CD14-positive monocyte (primary cell): ENCODE data around the gene LPCAT1. TPM values are rescaled to one million over a fixed set of nuclear protein-coding genes. Genes with fewer than 3 reads are reported as not detected.
"Not testable (repeated sequence)": the region's sequence is repeated elsewhere in the genome, so short reads cannot be mapped to it uniquely, and the experiment has no call there.

ENCODE experiments used
- DNase-seq, 3 donors: peaks; one replicate each; pipeline ENCODE4 v3.0.0-alpha.2; 2011 to 2022
- H2AFZ ChIP-seq: 2 replicates; pipeline ENCODE4 v1.6.0; 2012; ENCODE audit warnings: mild to moderate bottlenecking, low read depth, low read length, inconsistent platforms; ENCODE audit not compliant: insufficient read depth, poor library complexity, severe bottlenecking
- H3K27ac ChIP-seq, 2 donors: 1 replicate in 1 of 2; 2 replicates in 1 of 2; pipeline ENCODE4 v1.5.1; 2012 to 2013; ENCODE audit warnings: low read length in 2 of 2, control low read depth in 1 of 2, inconsistent platforms in 1 of 2, low read depth in 1 of 2, mild to moderate bottlenecking in 1 of 2
- H3K27me3 ChIP-seq, 2 donors: one replicate each; pipeline versions ENCODE4 v1.6.0 to v1.6.1; 2011 to 2013; ENCODE audit warnings: low read length in 2 of 2; ENCODE audit not compliant: control insufficient read depth in 2 of 2, insufficient read depth in 2 of 2
- H3K36me3 ChIP-seq, 2 donors: replicated peaks in 1 of 2; 1 replicate in 1 of 2; 2 replicates in 1 of 2; pipeline versions ENCODE4 v1.5.1 to v1.6.1; 2012 to 2013; ENCODE audit warnings: low read length in 2 of 2, control low read depth in 1 of 2, inconsistent platforms in 1 of 2, mild to moderate bottlenecking in 1 of 2; ENCODE audit not compliant: insufficient read depth in 2 of 2, control insufficient read depth in 1 of 2
- H3K4me1 ChIP-seq, 2 donors: 1 replicate in 1 of 2; 2 replicates in 1 of 2; pipeline versions ENCODE4 v1.5.1 to v1.6.1; 2012 to 2013; ENCODE audit warnings: low read length in 2 of 2, control low read depth in 1 of 2, inconsistent platforms in 1 of 2, mild to moderate bottlenecking in 1 of 2, moderate library complexity in 1 of 2; ENCODE audit not compliant: insufficient read depth in 2 of 2, control insufficient read depth in 1 of 2
- H3K4me2 ChIP-seq: replicated peaks from 2 replicates; pipeline ENCODE3; 2012; ENCODE audit warnings: low read length, moderate library complexity, mild to moderate bottlenecking; ENCODE audit not compliant: poor library complexity, severe bottlenecking; ENCODE audit errors: extremely low read depth
- H3K4me3 ChIP-seq, 3 experiments: fragments of 200-600 bp in 1 of 3; sonication (generic) in 1 of 3; replicated peaks in 1 of 3; 1 replicate in 2 of 3; 2 replicates in 1 of 3; pipeline ENCODE4 v1.5.1; 2011 to 2013; ENCODE audit warnings: low read length in 3 of 3, mild to moderate bottlenecking in 3 of 3, control low read depth in 2 of 3, low read depth in 2 of 3, inconsistent platforms in 1 of 3, moderate library complexity in 1 of 3
- H3K79me2 ChIP-seq: 2 replicates; pipeline ENCODE4 v1.6.0; 2012; ENCODE audit warnings: mild to moderate bottlenecking, control low read depth, inconsistent platforms, low read length, moderate library complexity; ENCODE audit not compliant: insufficient read depth
- H3K9ac ChIP-seq: 2 replicates; pipeline ENCODE4 v1.6.0; 2017; ENCODE audit warnings: low read length, mild to moderate bottlenecking; ENCODE audit not compliant: insufficient read depth, poor library complexity, severe bottlenecking
- H3K9me3 ChIP-seq, 2 donors: replicated peaks in 1 of 2; 1 replicate in 1 of 2; 2 replicates in 1 of 2; pipeline versions ENCODE4 v1.5.1 to v1.6.1; 2012 to 2013; ENCODE audit warnings: low read length in 2 of 2, control low read depth in 1 of 2; ENCODE audit not compliant: control insufficient read depth in 1 of 2, insufficient read depth in 1 of 2
- H4K20me1 ChIP-seq: 2 replicates; pipeline ENCODE4 v1.6.0; 2012; ENCODE audit warnings: mild to moderate bottlenecking, low read length, control low read depth, moderate library complexity; ENCODE audit not compliant: insufficient read depth
- H3K27ac Mint-ChIP-seq, 7 donors: one replicate each; pipeline ENCODE4 v1.8.0; 2020; ENCODE audit warnings: mild to moderate bottlenecking in 7 of 7, mixed read lengths in 7 of 7, moderate library complexity in 6 of 7, inconsistent platforms in 2 of 7
- H3K27me3 Mint-ChIP-seq, 3 donors: one replicate each; pipeline ENCODE4 v1.8.0; 2021 to 2022; ENCODE audit warnings: low read depth in 3 of 3, mild to moderate bottlenecking in 3 of 3, mixed read lengths in 3 of 3, moderate library complexity in 3 of 3, inconsistent platforms in 1 of 3
- H3K36me3 Mint-ChIP-seq, 2 donors: one replicate each; pipeline ENCODE4 v1.8.0; 2020; ENCODE audit warnings: mixed read lengths in 2 of 2, inconsistent platforms in 1 of 2, mild to moderate bottlenecking in 1 of 2
- H3K4me1 Mint-ChIP-seq: one replicate; pipeline ENCODE4 v1.8.0; 2020; ENCODE audit warnings: mild to moderate bottlenecking, mixed read lengths
- H3K4me3 Mint-ChIP-seq, 2 donors: one replicate each; pipeline ENCODE4 v1.8.0; 2020; ENCODE audit warnings: mild to moderate bottlenecking in 2 of 2, mixed read lengths in 2 of 2, moderate library complexity in 1 of 2
- H3K9me3 Mint-ChIP-seq, 7 donors: one replicate each; pipeline ENCODE4 v1.8.0; 2020 to 2022; ENCODE audit warnings: mixed read lengths in 7 of 7, mild to moderate bottlenecking in 6 of 7, moderate library complexity in 6 of 7, inconsistent platforms in 2 of 7
- CTCF ChIP-seq: fragments of 200-600 bp; IDR thresholded peaks from one replicate; pipeline ENCODE4 v1.8.0; 2022; ENCODE audit warnings: antibody characterized with exemption, mild to moderate bottlenecking
- WGBS: methylation state at CpG from one replicate; pipeline ENCODE4 v1.1.5; 2013; ENCODE audit warnings: missing lambda C conversion rate; ENCODE audit not compliant: insufficient coverage; 5-methylcytosine and 5-hydroxymethylcytosine counted together
- intact Hi-C, 2 donors: fragments of 100-400 bp; cut with micrococcal nuclease; formaldehyde crosslinking; loops; one replicate each; pipeline versions ENCODE4 v1.15.0 to v1.15.1; 2023
- polyA plus RNA-seq, 3 donors: library from polyadenylated mRNA; depleted of rRNA in 1 of 3; unstranded in 2 of 3; stranded (reverse) in 1 of 3; fragments of 300-500 nt in 2 of 3; fragments of >200 nt in 1 of 3; fragmentation: Illumina TruSeq in 2 of 3; gene quantifications; 1 replicate in 2 of 3; 2 replicates in 1 of 3; pipeline ENCODE4 v1.2.3, GENCODE V29; 2012 to 2021

The LPCAT1 gene
- polyA plus RNA-seq, 3 donors: 34.1 to 53.9 (median 34.8) TPM

- Mint-ChIP-seq H3K9me3 (peaks cover 20 to 28% (median 25%) of the 10 kb centered on the region in 7 donors), H3K36me3 (peaks cover 12 to 23% of the 10 kb centered on the region in 2 donors), H3K4me3 (no peak overlapping the region), H3K4me1 (peaks cover 33% of the 10 kb centered on the region), H3K27ac (no peak overlapping the region), H3K27me3 (peaks cover 7 to 18% (median 11%) of the 10 kb centered on the region in 3 donors)
- Histone ChIP-seq H3K27ac (no peak overlapping the region), H3K9ac (no peak overlapping the region), H4K20me1 (no peaks in the 10 kb centered on the region), H2AFZ (no peak overlapping the region), H3K27me3 (peaks cover 0 to 6% of the 10 kb centered on the region in 2 donors), H3K4me2 (no peak overlapping the region), H3K4me3 (no peak overlapping the region), H3K36me3 (no peaks in the 10 kb centered on the region), H3K79me2 (no peaks in the 10 kb centered on the region), H3K9me3 (peaks cover 19 to 24% of the 10 kb centered on the region in 2 donors), H3K4me1 (peaks cover 23 to 28% of the 10 kb centered on the region in 2 donors)
- intact Hi-C loops: loop anchor here (5.0 to 10.0 kb wide), 3 partner anchors 44 to 84 kb away; no protein-coding TSS in a partner anchor
- DNase-seq: no peak
- WGBS: 91% methylated on average over 10 of the region's 10 CpGs
- TF ChIP-seq CTCF: no peak
Observed at GRCh38 chr5:1561402-1561929, 37.7 kb upstream of the LPCAT1 start.

- Histone ChIP-seq H3K4me1 (peaks cover 28 to 35% of the 10 kb centered on the region in 2 donors), H3K9me3 (peaks cover 19 to 24% of the 10 kb centered on the region in 2 donors), H3K27me3 (peaks cover 0 to 15% of the 10 kb centered on the region in 2 donors)
- not testable (repeated sequence) for H2AFZ ChIP-seq, H4K20me1 ChIP-seq, H3K9ac ChIP-seq, DNase-seq, H3K4me3 ChIP-seq, H3K79me2 ChIP-seq, H3K4me3 Mint-ChIP-seq, H3K27ac Mint-ChIP-seq, H3K4me2 ChIP-seq, H3K27ac ChIP-seq, H3K36me3 ChIP-seq
- Mint-ChIP-seq H3K9me3 (peaks cover 20 to 28% (median 25%) of the 10 kb centered on the region in 7 donors), H3K27me3 (peaks cover 12 to 20% (median 18%) of the 10 kb centered on the region in 3 donors), H3K4me1 (peaks cover 36% of the 10 kb centered on the region), H3K36me3 (peaks cover 12 to 20% of the 10 kb centered on the region in 2 donors)
- WGBS: 86% methylated on average over 10 of the region's 13 CpGs
- intact Hi-C loops: loop anchor here (5.0 to 10.0 kb wide), 3 partner anchors 43 to 83 kb away; no protein-coding TSS in a partner anchor
Observed at GRCh38 chr5:1560499-1560898, 36.7 kb upstream of the LPCAT1 start.
